Tibial nerve (tissue), 4 donors: ENCODE data around the gene ATP2A3. TPM values are rescaled to one million over a fixed set of nuclear protein-coding genes. Genes with fewer than 3 reads are reported as not detected.

Experiments used
- DNase-seq, 2 donors: peaks; one replicate each; pipeline ENCODE4 v3.0.0-alpha.2; 2019; ENCODE audit warnings: low spot score in 2 of 2
- H3K27ac ChIP-seq, 4 donors: fragments of 200-600 bp; sonication (generic) in 3 of 4; one replicate each; pipeline ENCODE4 v1.5.1; 2017 to 2019; ENCODE audit warnings: mild to moderate bottlenecking in 1 of 4
- H3K27me3 ChIP-seq, 2 donors: fragments of 200-600 bp; sonication (generic) in 1 of 2; one replicate each; pipeline versions ENCODE4 v1.5.1 to v1.6.0; 2017 to 2019
- H3K36me3 ChIP-seq, 3 donors: fragments of 200-600 bp; sonication (generic); one replicate each; pipeline ENCODE4 v1.5.1; 2018 to 2019
- H3K4me1 ChIP-seq, 4 donors: fragments of 200-600 bp; sonication (generic) in 3 of 4; one replicate each; pipeline ENCODE4 v1.5.1; 2017 to 2019
- H3K4me3 ChIP-seq, 4 donors: fragments of 200-600 bp; sonication (generic) in 3 of 4; one replicate each; pipeline ENCODE4 v1.5.1; 2017 to 2019; ENCODE audit warnings: mild to moderate bottlenecking in 1 of 4, moderate library complexity in 1 of 4
- H3K9me3 ChIP-seq, 4 donors: fragments of 200-600 bp; sonication (generic) in 3 of 4; one replicate each; pipeline ENCODE4 v1.5.1; 2017 to 2019
- EP300 ChIP-seq, 2 donors: sonication (generic); formaldehyde crosslinking; IDR thresholded peaks; one replicate each; pipeline ENCODE4 v1.6.1; 2017; ENCODE audit warnings: antibody characterized with exemption in 2 of 2, mild to moderate bottlenecking in 1 of 2
- POLR2A ChIP-seq, 2 donors: fragments of 450-650 bp; IDR thresholded peaks; one replicate each; pipeline ENCODE4 v1.6.1; 2017; ENCODE audit warnings: antibody characterized with exemption in 2 of 2, mild to moderate bottlenecking in 2 of 2, moderate library complexity in 2 of 2
- WGBS, 2 donors: methylation state at CpG; one replicate each; pipeline ENCODE4 v1.1.5; 2018; 5-methylcytosine and 5-hydroxymethylcytosine counted together
- total RNA-seq, 4 donors: library from RNA; depleted of rRNA; stranded (reverse); fragments of >200 nt; gene quantifications; one replicate each; pipeline ENCODE4 v1.1.0, GENCODE V29; 2016
- TF ChIP-seq, protein P1 (sequence below), 5 experiments: fragments of 200-600 bp in 3 of 5; fragments of 450-650 bp in 2 of 5; sonication (generic) in 3 of 5; IDR thresholded peaks; one replicate each; pipeline ENCODE4 v1.5.1; 2016 to 2019; ENCODE audit warnings: antibody characterized with exemption in 5 of 5, mild to moderate bottlenecking in 3 of 5, moderate library complexity in 2 of 5

ATP2A3 gene
- total RNA-seq, 4 donors from 2014 or later: 5.9 to 12.9 (median 9.1) TPM

DNA sequence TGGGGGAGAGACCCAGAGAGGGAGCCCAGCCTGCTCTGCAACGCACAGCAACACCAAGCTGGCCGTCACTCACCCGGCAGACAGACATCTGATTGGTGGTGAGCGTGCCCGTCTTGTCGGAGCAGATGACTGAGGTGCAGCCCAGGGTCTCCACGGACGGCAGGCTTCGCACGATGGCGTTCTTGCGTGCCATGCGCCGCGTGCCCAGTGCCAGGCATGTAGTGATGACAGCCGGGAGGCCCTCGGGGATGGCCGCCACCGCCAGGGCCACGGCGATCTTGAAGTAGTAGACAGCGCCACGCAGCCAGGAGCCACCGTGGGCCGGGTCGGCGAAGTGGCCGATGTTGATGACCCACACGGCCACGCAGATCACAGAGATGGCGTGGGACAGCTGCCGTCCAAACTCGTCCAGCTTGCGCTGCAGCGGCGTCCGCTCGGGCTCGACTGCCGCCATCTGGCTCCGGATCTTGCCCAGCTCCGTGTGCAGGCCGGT lies 16.9 kb downstream of the ATP2A3 start:
- no peaks in the 10 kb centered on the region for H3K9me3 ChIP-seq
- 91 to 93% methylated on average over 38 to 43 of the region's 43 CpGs for WGBS, 2 donors
- TF ChIP-seq EP300 (IDR thresholded peaks at IDR 0.05): no peak
- TF ChIP-seq, protein P1, sequence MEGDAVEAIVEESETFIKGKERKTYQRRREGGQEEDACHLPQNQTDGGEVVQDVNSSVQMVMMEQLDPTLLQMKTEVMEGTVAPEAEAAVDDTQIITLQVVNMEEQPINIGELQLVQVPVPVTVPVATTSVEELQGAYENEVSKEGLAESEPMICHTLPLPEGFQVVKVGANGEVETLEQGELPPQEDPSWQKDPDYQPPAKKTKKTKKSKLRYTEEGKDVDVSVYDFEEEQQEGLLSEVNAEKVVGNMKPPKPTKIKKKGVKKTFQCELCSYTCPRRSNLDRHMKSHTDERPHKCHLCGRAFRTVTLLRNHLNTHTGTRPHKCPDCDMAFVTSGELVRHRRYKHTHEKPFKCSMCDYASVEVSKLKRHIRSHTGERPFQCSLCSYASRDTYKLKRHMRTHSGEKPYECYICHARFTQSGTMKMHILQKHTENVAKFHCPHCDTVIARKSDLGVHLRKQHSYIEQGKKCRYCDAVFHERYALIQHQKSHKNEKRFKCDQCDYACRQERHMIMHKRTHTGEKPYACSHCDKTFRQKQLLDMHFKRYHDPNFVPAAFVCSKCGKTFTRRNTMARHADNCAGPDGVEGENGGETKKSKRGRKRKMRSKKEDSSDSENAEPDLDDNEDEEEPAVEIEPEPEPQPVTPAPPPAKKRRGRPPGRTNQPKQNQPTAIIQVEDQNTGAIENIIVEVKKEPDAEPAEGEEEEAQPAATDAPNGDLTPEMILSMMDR (IDR thresholded peaks at IDR 0.05): no peak
- TF ChIP-seq POLR2A (IDR thresholded peaks at IDR 0.05): no peak
- H3K27me3 ChIP-seq: no peaks in the 10 kb centered on the region
- no peaks in the 10 kb centered on the region for H3K36me3 ChIP-seq
- H3K27ac ChIP-seq: no peak overlapping the region
- peaks cover 0 to 11% (median 2%) of the 10 kb centered on the region in 4 donors for H3K4me1 ChIP-seq
- H3K4me3 ChIP-seq: no peak overlapping the region
- no peak for DNase-seq

DNA sequence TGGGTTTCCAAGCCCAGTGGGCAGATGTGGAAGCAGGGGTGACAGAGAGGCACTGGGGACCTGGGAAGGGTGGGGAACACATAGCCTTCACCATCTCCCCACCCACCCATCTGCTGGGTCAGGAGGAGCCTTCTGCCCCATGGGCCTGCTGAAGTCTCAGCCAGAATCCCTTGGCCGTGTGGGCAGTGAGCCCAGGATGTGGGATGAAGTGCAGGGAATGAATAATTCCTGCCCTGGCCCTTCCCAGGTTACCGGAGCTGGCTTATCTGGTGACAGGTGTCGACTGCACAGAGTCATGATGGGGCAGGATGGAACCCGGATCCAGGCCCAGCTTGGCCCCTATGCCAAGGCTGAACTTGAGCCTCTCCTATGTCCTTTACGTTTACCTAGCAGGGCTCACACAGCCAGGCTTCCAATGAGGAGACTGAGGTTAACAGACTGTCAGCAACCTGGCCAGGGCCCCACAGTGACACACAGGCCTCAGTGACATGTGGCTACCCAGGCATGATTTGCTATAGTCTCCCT lies 17.5 kb downstream of the ATP2A3 start:
- H3K36me3 ChIP-seq: no peaks in the 10 kb centered on the region
- no peak for TF ChIP-seq POLR2A (IDR thresholded peaks at IDR 0.05)
- no peak overlapping the region for H3K4me3 ChIP-seq
- H3K27ac ChIP-seq: no peak overlapping the region
- H3K27me3 ChIP-seq: no peaks in the 10 kb centered on the region
- H3K4me1 ChIP-seq: peaks cover 0 to 11% (median 2%) of the 10 kb centered on the region in 4 donors
- 63 to 64% methylated on average over 5 of the region's 5 CpGs for WGBS, 2 donors
- DNase-seq: no peak
- no peaks in the 10 kb centered on the region for H3K9me3 ChIP-seq

DNA sequence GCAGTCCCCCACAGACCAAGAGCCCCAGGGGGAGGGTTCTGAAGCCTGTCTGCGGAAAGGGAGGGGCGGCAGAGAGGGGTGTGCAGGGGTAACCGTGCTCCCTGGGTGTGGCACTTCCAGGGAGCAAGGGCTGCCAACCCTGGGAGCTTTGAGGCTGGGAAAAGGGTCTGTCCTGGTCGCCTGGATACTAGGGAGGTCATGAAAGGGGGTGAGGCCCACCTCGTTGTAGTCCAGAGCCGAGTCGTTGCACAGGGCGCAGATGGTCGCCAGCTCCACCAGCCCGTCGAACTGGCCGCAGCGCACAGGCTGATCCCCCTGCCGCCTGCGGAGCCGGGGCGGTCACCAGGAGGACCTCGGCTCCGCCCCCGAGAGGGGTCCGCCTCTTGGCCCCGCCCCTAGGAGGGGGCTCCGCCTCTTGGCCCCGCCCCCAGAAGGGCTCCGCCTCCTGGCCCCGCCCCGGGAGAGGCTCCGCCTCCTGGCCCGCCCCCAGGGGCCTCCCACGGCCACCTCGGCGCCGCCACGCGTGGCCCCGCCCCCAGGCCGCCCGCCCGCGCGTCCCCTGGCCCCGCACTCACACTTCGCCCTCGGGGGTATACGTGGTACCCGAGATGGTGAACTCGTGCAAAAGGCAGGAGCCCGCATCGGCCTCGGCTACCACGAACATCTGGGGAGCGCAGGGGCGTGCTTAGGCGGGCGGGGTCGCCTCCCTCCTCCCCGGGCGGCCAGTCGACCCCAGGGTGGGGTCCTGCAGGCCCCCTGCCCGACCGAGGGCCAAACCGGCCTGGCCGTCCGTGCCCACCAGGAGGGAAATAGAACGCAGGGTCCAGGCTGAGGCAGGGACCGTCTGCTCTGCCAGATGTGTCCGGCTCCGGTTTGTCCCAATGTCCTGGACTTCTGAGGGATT lies 19.5 kb downstream of the ATP2A3 start:
- DNase-seq: peak; percentile 34 to 49
- Histone ChIP-seq H3K36me3 (peaks cover 0 to 6% (median 0%) of the 10 kb centered on the region in 3 donors), H3K27me3 (no peaks in the 10 kb centered on the region), H3K27ac (peak overlapping the region in 3 of 4 donors; percentile 51 to 80 (median 67)), H3K4me1 (peaks cover 0 to 11% (median 2%) of the 10 kb centered on the region in 4 donors), H3K4me3 (peak overlapping the region; percentile 25 to 52 (median 36)), H3K9me3 (no peaks in the 10 kb centered on the region)
- no peak for TF ChIP-seq EP300 (IDR thresholded peaks at IDR 0.05)
- TF ChIP-seq, protein P1 (IDR thresholded peaks at IDR 0.05): no peak
- 40 to 45% methylated on average over 31 to 37 of the region's 68 CpGs for WGBS, 2 donors

DNA sequence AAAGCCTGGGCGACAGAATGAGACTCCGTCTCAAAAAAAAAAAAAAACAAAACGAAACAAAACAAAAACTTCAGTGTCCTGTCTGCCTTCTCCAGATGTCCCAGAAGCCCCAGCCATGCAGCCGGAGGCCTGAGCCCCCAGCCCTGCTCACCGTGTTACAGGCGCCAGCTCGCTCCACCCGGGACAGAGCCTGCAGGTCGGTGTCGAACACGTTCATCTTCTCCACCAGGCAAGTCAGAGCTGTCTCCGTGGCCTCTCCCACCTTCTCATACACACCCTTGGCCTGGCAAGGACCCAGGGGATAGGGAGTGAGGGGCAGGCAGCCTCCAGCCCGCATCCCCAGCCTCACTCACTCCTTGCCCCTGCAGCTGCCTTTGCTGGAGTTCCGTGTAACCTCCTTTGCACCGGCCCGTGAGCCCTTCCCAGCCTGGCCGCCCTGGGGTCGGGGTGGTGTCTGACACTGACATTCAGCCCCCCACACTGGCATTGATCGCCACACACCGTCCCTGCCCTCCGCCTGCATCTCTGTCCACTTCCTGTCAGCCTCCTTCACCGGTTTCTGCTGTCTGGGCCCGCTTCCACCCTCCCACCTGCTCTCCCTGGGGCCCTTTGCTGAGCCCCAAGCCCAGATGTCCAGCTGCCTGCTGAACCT lies 20.9 kb downstream of the ATP2A3 start:
- no peaks in the 10 kb centered on the region for H3K9me3 ChIP-seq
- TF ChIP-seq, protein P1 (IDR thresholded peaks at IDR 0.05): no peak
- TF ChIP-seq POLR2A (IDR thresholded peaks at IDR 0.05) (no peak), EP300 (IDR thresholded peaks at IDR 0.05) (no peak)
- H3K4me1 ChIP-seq: peaks cover 0 to 11% (median 2%) of the 10 kb centered on the region in 4 donors
- 81% methylated on average over 23 of the region's 23 CpGs for WGBS, 2 donors
- H3K36me3 ChIP-seq: peaks cover 0 to 11% (median 0%) of the 10 kb centered on the region in 3 donors
- no peak overlapping the region for H3K4me3 ChIP-seq
- no peak for DNase-seq
- H3K27me3 ChIP-seq: no peaks in the 10 kb centered on the region
- no peak overlapping the region for H3K27ac ChIP-seq

DNA sequence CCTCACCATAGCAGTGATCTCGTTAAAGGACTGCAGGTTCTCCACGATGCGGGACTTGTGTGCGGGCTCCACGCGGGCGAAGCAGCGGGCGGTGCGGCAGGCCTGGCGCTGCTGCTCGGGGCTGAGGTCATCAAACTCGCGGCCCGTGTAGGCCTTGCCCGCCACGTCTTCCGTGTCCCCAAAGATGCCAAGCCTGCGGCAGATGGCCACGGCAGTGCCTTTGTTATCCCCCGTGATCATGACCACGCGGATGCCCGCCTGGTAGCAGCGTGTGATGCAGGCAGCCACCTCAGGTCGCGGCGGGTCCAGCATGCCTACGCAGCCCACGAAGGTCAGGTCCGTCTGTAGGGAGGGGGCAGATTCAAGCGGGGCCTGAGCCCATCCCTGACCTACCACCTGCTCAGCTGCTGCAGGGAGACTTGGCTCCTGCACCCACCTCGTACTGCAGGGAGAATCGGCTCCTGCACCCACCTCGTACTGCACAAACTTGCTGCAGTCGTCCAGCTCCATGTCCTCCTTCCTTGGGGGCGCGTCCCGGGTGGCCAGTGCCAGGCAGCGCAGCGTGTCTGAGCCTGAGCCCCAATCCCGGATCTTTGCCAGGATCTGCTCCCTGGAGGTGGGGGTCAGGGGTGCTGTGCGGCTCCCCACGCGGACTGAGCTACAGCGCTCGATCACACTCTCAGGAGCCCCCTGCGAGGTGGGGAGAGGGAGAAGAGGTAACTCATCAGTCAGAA lies 23.1 kb downstream of the ATP2A3 start:
- Histone ChIP-seq H3K27ac (no peak overlapping the region), H3K27me3 (no peaks in the 10 kb centered on the region), H3K4me3 (no peak overlapping the region), H3K4me1 (peaks cover 0 to 11% (median 2%) of the 10 kb centered on the region in 4 donors), H3K36me3 (peaks cover 0 to 25% (median 0%) of the 10 kb centered on the region in 3 donors), H3K9me3 (no peaks in the 10 kb centered on the region)
- 91% methylated on average over 43 to 45 of the region's 48 CpGs for WGBS, 2 donors
- DNase-seq: no peak
- TF ChIP-seq, protein P1 (IDR thresholded peaks at IDR 0.05): no peak
- TF ChIP-seq EP300 (IDR thresholded peaks at IDR 0.05) (no peak), POLR2A (IDR thresholded peaks at IDR 0.05) (no peak)
